ENCODE results near the gene LAPTM5. TPM values are rescaled to one million over a fixed set of nuclear protein-coding genes. Genes with fewer than 3 reads are reported as not detected.

The LAPTM5 gene
- total and polyA plus RNA-seq, 2 of the 8 experiments (the other 6 are each of a cell fraction or from before 2014, with no cell fraction given) = 0.37 to 1.4 TPM

GRCh38 chr1:30712583-30712982 is 45.0 kb downstream of the LAPTM5 start:
- FAIRE-seq = no peak
- no peak overlapping the region for H3K18ac ChIP-seq (ENCODE audit: extremely low read depth, low read length)
- TF ChIP-seq PHF8 (conservative IDR thresholded peaks at IDR 0.05; ENCODE audit: low read depth, low read length) (no peak), MAX (IDR thresholded peaks at IDR 0.05) (no peak), CREB1 (IDR thresholded peaks at IDR 0.05) (no peak), NANOG (IDR thresholded peaks at IDR 0.05; ENCODE audit: insufficient read depth, low read depth, low read length, poor library complexity, severe bottlenecking) (no peak), CHD2 (IDR thresholded peaks at IDR 0.05; ENCODE audit: low read length) (no peak), GTF2F1 (IDR thresholded peaks at IDR 0.05; ENCODE audit: borderline replicate concordance, low read depth, low read length) (no peak), USF2 (IDR thresholded peaks at IDR 0.05; ENCODE audit: low read length) (no peak), BRCA1 (IDR thresholded peaks at IDR 0.05; ENCODE audit: low read depth, low read length) (no peak), TEAD4 (IDR thresholded peaks at IDR 0.05; ENCODE audit: low read depth, low read length) (no peak), SIRT6 (IDR thresholded peaks at IDR 0.05; ENCODE audit: low read length) (no peak), CBX5 (IDR thresholded peaks at IDR 0.05; ENCODE audit: low read depth, low read length) (no peak), HDAC2 (IDR thresholded peaks at IDR 0.05; ENCODE audit: borderline replicate concordance in 1 of 2, low read depth in 2 of 2, low read length in 2 of 2) (no peak), EP300 (IDR thresholded peaks at IDR 0.05; ENCODE audit: borderline replicate concordance in 1 of 2, low read depth in 2 of 2, low read length in 2 of 2) (no peak)

More at GRCh38 chr1:30712583-30712982, 45.0 kb downstream of the LAPTM5 start:
- no peak for DNase-seq (ENCODE audit: low read depth in 1 of 2, low spot score in 2 of 2)
- no peak overlapping the region for H3K27ac ChIP-seq (ENCODE audit: low read depth, low read length)
- no peak overlapping the region for H3K56ac ChIP-seq (replicated peaks; ENCODE audit: insufficient read length, low read depth, low read length)
- H4K8ac ChIP-seq (ENCODE audit: extremely low read depth, insufficient read depth, low read length) = no peak overlapping the region
- H3K9ac ChIP-seq (replicated peaks in 1 of 4; ENCODE audit: extremely low read depth in 1 of 4, low read depth in 3 of 4, low read length in 3 of 4) = no peak overlapping the region
- H2BK5ac ChIP-seq (ENCODE audit: low read depth, low read length) = no peak overlapping the region
- H3K4me1 ChIP-seq (replicated peaks in 1 of 4; ENCODE audit: control insufficient read depth in 3 of 4, insufficient read depth in 4 of 4, low read length in 3 of 4) = peaks cover 0 to 3% (median under 1%) of the 10 kb centered on the region in 4 experiments; a peak in 4 of 7 replicates
- H3K27me3 ChIP-seq (replicated peaks in 1 of 4; ENCODE audit: control insufficient read depth in 3 of 4, extremely low read depth in 1 of 4, insufficient read depth in 3 of 4, low read length in 3 of 4) = no peaks in the 10 kb centered on the region
- WGBS, 2 experiments (ENCODE audit: extremely low coverage in 1 of 2, insufficient coverage in 1 of 2, insufficient read length in 1 of 2, insufficient replicate concordance in 2 of 2, low coverage in 1 of 2, low lambda C conversion rate in 2 of 2, missing lambda C conversion rate in 1 of 2) = 90% methylated on average over 6 of the region's 6 CpGs; no CpG with 5 or more reads in 1 of the 2 experiments
- H4K5ac ChIP-seq (ENCODE audit: insufficient read length, low read depth, low read length) = no peak overlapping the region
- H3K14ac ChIP-seq (ENCODE audit: insufficient read length) = no peak overlapping the region
- no peak overlapping the region for H2BK15ac ChIP-seq (ENCODE audit: low read length)
- no peak overlapping the region for H3K4ac ChIP-seq (replicated peaks; ENCODE audit: insufficient read length, low read depth, low read length)
- ChIA-PET CTCF (ENCODE audit: partially characterized antibody) (interaction anchor here (0.7 to 55.1 kb wide), 2 partner anchors 23 to 53 kb away, joined by 3 to 1640 read pairs; partner anchors contain the start of gene LAPTM5), POLR2A (ENCODE audit: partially characterized antibody) (no interaction called here)
- H3K9me3 ChIP-seq (ENCODE audit: insufficient read depth in 2 of 2, low read depth in 1 of 2, low read length in 1 of 2) = peaks cover 10 to 11% of the 10 kb centered on the region in 2 experiments
- H3K36me3 ChIP-seq (ENCODE audit: control insufficient read depth in 2 of 4, insufficient read depth in 4 of 4, low read length in 3 of 4) = no peaks in the 10 kb centered on the region
- no peak overlapping the region for H3K23ac ChIP-seq (ENCODE audit: insufficient read length)
- no peaks in the 10 kb centered on the region for H4K20me1 ChIP-seq (replicated peaks in 1 of 2; ENCODE audit: control insufficient read depth in 1 of 2, insufficient read depth in 2 of 2, low read length in 2 of 2)
- H2BK12ac ChIP-seq (ENCODE audit: low read depth, low read length) = no peak overlapping the region
- no peak overlapping the region for H3K4me3 ChIP-seq (ENCODE audit: extremely low read depth in 1 of 4, insufficient read depth in 2 of 4, low read depth in 3 of 4, low read length in 4 of 4)
- no peak overlapping the region for H4K91ac ChIP-seq (replicated peaks; ENCODE audit: insufficient read length, low read length)
- no peaks in the 10 kb centered on the region for H3K79me1 ChIP-seq (ENCODE audit: low read depth, low read length)
- H3K79me2 ChIP-seq (ENCODE audit: control insufficient read depth in 1 of 2, insufficient read depth in 2 of 2, low read length in 2 of 2) = no peaks in the 10 kb centered on the region
- no peak overlapping the region for H2AFZ ChIP-seq (ENCODE audit: low read length)
- H2AK5ac ChIP-seq (ENCODE audit: low read depth, low read length) = no peak overlapping the region
- no peak overlapping the region for H3K4me2 ChIP-seq (ENCODE audit: insufficient read depth in 1 of 2, low read depth in 2 of 2, low read length in 2 of 2)
- H2BK120ac ChIP-seq (replicated peaks; ENCODE audit: low read depth, low read length) = no peak overlapping the region
- H3K23me2 ChIP-seq (ENCODE audit: low read depth, low read length) = peaks cover 5% of the 10 kb centered on the region; the same call in 1 of the 2 replicates
- no peak overlapping the region for H2BK20ac ChIP-seq (ENCODE audit: low read length)
